ENCODE results near the gene ZNF107.

DNA sequence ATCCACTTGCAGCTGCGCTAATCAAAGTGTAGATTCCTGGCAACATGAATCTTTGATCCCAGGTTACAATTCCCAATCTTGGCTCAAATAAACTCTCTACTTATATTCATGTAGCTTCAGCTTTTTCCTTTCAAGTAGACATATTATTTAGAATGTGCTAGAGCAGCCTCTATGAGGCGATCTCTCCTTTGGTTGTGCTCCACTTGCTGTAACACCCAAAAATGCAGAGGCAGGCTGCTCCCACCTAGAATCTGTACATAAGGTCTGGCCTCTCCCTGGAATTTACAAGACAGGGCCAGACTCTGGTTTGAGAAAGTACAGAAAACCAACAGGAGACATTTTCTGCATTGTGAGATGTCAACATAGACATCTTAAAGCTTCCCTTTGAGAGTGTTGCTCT, 23.1 kb downstream of the ZNF107 start:
- TF ChIP-seq POLR2A (IDR thresholded peaks at IDR 0.05) (no peak), POLR2AphosphoS5 (IDR thresholded peaks at IDR 0.05) (no peak), EP300 (IDR thresholded peaks at IDR 0.05) (no peak)
- TF ChIP-seq, protein P1, sequence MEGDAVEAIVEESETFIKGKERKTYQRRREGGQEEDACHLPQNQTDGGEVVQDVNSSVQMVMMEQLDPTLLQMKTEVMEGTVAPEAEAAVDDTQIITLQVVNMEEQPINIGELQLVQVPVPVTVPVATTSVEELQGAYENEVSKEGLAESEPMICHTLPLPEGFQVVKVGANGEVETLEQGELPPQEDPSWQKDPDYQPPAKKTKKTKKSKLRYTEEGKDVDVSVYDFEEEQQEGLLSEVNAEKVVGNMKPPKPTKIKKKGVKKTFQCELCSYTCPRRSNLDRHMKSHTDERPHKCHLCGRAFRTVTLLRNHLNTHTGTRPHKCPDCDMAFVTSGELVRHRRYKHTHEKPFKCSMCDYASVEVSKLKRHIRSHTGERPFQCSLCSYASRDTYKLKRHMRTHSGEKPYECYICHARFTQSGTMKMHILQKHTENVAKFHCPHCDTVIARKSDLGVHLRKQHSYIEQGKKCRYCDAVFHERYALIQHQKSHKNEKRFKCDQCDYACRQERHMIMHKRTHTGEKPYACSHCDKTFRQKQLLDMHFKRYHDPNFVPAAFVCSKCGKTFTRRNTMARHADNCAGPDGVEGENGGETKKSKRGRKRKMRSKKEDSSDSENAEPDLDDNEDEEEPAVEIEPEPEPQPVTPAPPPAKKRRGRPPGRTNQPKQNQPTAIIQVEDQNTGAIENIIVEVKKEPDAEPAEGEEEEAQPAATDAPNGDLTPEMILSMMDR (IDR thresholded peaks at IDR 0.05) = no peak
